PC-9 (cell line): ENCODE data around the gene ST7. TPM values are rescaled to one million over a fixed set of nuclear protein-coding genes. Genes with fewer than 3 reads are reported as not detected.

Source experiments
- BruUV-seq: library from RNA; stranded (reverse); fragments of 400-500 nt; replicated peaks from 2 replicates; lab custom pipeline; 2021; lab: Mats Ljungman, UMichigan
- CTCF ChIA-PET: fragments of 300-600 bp; sonication (Branson Sonifier 250); formaldehyde crosslinking; loops from one replicate; lab custom pipeline; 2022; ENCODE audit warnings: antibody characterized with exemption; lab: Charles Lee
- POLR2A ChIA-PET: fragments of 300-600 bp; sonication (Branson Sonifier 250); formaldehyde crosslinking; loops from one replicate; lab custom pipeline; 2022; ENCODE audit warnings: antibody characterized with exemption; ENCODE audit not compliant: unreplicated experiment; lab: Charles Lee
- DNase-seq, 2 experiments: peaks; one replicate each; pipeline versions ENCODE4 v3.0.0 to v3.0.0-alpha.2; 2015 to 2022; ENCODE audit warnings: mixed read lengths in 1 of 2
- H2AFZ ChIP-seq: fragments of 200-600 bp; sonication (generic); 2 replicates; pipeline ENCODE4 v1.8.1; 2017; ENCODE audit warnings: antibody characterized with exemption
- H3F3A ChIP-seq: fragments of 200-600 bp; sonication (generic); 2 replicates; pipeline ENCODE4 v1.8.1; 2017; ENCODE audit warnings: antibody characterized with exemption, mild to moderate bottlenecking, low read depth; ENCODE audit not compliant: insufficient read depth
- H3K27ac ChIP-seq: fragments of 200-600 bp; sonication (generic); 2 replicates; pipeline ENCODE4 v1.6.1; 2016; ENCODE audit warnings: mixed run types
- H3K27me3 ChIP-seq: fragments of 200-600 bp; sonication (generic); 2 replicates; pipeline ENCODE4 v1.6.1; 2016; ENCODE audit warnings: low read depth, mixed run types; ENCODE audit not compliant: insufficient read depth
- H3K36me3 ChIP-seq: fragments of 200-600 bp; sonication (generic); 2 replicates; pipeline ENCODE4 v1.6.1; 2016; ENCODE audit warnings: low read depth, mixed run types
- H3K4me1 ChIP-seq: fragments of 200-600 bp; sonication (generic); replicated peaks from 2 replicates; pipeline ENCODE4 v1.6.1; 2016; ENCODE audit warnings: mixed run types; ENCODE audit not compliant: insufficient read depth
- H3K4me2 ChIP-seq: fragments of 200-600 bp; sonication (generic); 2 replicates; pipeline ENCODE4 v1.6.1; 2017; ENCODE audit warnings: mixed run types
- H3K4me3 ChIP-seq: fragments of 200-600 bp; sonication (generic); 2 replicates; pipeline ENCODE4 v1.6.1; 2016; ENCODE audit warnings: mixed run types
- H3K79me2 ChIP-seq: fragments of 200-600 bp; sonication (generic); 2 replicates; pipeline ENCODE4 v1.6.1; 2017; ENCODE audit warnings: low read depth, mixed run types
- H3K9me2 ChIP-seq: fragments of 200-600 bp; sonication (generic); 2 replicates; pipeline ENCODE4 v1.8.1; 2017; ENCODE audit warnings: mild to moderate bottlenecking; ENCODE audit not compliant: insufficient read depth
- H3K9me3 ChIP-seq: fragments of 200-600 bp; sonication (generic); 2 replicates; pipeline ENCODE4 v1.8.1; 2016; ENCODE audit warnings: low read depth; ENCODE audit not compliant: insufficient read depth
- H4K20me1 ChIP-seq: fragments of 200-600 bp; sonication (generic); 2 replicates; pipeline ENCODE4 v1.8.1; 2017; ENCODE audit not compliant: insufficient read depth
- EZH2 ChIP-seq: fragments of 200-600 bp; sonication (generic); IDR thresholded peaks from 2 replicates; pipeline ENCODE4 v1.8.0; 2017; ENCODE audit warnings: antibody characterized with exemption, low read depth
- intact Hi-C: fragments of 100-400 bp; cut with micrococcal nuclease; formaldehyde crosslinking; loops from one replicate; pipeline ENCODE4 v1.10.0; 2022; ENCODE audit not compliant: unreplicated experiment
- total RNA-seq: library from RNA; stranded (reverse); gene quantifications from 2 replicates; pipeline ENCODE4 v1.2.3, GENCODE V29; 2021
- TF ChIP-seq, protein P1 (sequence below): fragments of 200-600 bp; sonication (generic); conservative IDR thresholded peaks from 2 replicates; pipeline ENCODE4 v1.6.1; 2017; ENCODE audit warnings: mixed run types, antibody characterized with exemption, mild to moderate bottlenecking, moderate library complexity

The ST7 gene
- total RNA-seq, 1 experiment from 2014 or later: 25.8 TPM

DNA sequence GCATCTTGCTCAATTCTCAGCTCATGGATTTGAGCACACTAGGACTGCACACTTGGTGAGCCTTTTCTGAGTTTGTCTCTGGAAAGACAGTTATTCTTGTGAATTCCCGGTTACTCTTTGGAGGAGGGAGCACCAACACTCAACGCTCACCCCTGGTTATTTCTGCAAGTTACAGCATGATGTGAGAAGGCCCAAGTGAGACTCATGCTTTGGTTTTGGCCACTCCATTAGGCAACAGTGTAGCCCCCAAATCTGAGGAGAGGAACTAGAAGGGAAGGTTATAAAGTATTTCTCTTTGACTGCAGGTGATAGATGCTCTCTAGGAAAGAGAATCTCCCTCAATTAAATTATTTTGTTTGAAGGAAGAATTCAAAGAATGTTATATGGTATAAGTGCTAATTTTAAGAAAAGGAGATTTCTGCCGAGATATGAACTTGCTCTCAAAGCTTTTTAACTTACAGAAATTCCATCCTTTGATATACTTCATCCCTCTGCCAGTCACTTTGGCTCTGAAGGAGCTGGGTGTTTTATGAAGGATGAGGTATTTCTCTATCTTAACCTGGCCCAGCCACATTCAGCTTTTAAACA lies 186.2 kb downstream of the ST7 start:
- intact Hi-C loops: loop anchor here (10.0 kb wide), 1 partner anchor 785 kb away; no protein-coding TSS in a partner anchor

DNA sequence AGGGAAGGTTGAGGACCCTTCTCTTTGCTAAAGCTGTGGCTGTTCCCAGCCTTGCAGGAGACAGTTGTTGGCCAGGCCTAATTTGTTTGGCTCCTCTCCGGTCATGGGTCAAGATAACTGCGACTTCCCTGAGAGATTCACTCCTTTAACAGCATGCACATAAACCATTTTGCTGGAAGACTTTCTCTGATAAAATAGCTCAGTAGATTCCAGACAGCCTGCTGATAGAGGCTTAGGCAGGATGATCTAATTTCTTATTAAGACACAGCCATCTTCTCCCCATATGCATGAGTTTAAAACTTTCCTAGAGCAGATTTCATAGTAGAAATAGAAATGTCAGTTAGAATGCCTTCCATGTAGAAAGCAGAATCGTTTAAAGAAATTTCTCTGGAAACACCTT lies 187.6 kb downstream of the ST7 start:
- Histone ChIP-seq H2AFZ (no peak overlapping the region), H3K4me3 (no peak overlapping the region), H3K36me3 (no peaks in the 10 kb centered on the region), H3K27ac (no peak overlapping the region), H4K20me1 (no peaks in the 10 kb centered on the region), H3K9me3 (no peaks in the 10 kb centered on the region), H3K79me2 (no peaks in the 10 kb centered on the region), H3K9me2 (no peaks in the 10 kb centered on the region), H3F3A (no peaks in the 10 kb centered on the region), H3K27me3 (no peaks in the 10 kb centered on the region), H3K4me1 (0 out of 2 replicates have a peak, but pooled peaks cover 5% of the 10 kb centered on the region), H3K4me2 (no peak overlapping the region)
- BruUV-seq: no TSS peak
- POLR2A ChIA-PET: no interaction called here
- CTCF ChIA-PET: no interaction called here
- no peak for DNase-seq
- intact Hi-C loops: no loop called here
- TF ChIP-seq, protein P1, sequence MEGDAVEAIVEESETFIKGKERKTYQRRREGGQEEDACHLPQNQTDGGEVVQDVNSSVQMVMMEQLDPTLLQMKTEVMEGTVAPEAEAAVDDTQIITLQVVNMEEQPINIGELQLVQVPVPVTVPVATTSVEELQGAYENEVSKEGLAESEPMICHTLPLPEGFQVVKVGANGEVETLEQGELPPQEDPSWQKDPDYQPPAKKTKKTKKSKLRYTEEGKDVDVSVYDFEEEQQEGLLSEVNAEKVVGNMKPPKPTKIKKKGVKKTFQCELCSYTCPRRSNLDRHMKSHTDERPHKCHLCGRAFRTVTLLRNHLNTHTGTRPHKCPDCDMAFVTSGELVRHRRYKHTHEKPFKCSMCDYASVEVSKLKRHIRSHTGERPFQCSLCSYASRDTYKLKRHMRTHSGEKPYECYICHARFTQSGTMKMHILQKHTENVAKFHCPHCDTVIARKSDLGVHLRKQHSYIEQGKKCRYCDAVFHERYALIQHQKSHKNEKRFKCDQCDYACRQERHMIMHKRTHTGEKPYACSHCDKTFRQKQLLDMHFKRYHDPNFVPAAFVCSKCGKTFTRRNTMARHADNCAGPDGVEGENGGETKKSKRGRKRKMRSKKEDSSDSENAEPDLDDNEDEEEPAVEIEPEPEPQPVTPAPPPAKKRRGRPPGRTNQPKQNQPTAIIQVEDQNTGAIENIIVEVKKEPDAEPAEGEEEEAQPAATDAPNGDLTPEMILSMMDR: no peak
- TF ChIP-seq EZH2: no peak

More for the DNA sequence above, 186.2 kb downstream of the ST7 start:
- H3K36me3 ChIP-seq: no peaks in the 10 kb centered on the region
- no peak for DNase-seq
- no peaks in the 10 kb centered on the region for H3K79me2 ChIP-seq
- H3K4me2 ChIP-seq: no peak overlapping the region
- no peaks in the 10 kb centered on the region for H3K9me3 ChIP-seq
- H3K27me3 ChIP-seq: no peaks in the 10 kb centered on the region
- H3K9me2 ChIP-seq: no peaks in the 10 kb centered on the region
- no peaks in the 10 kb centered on the region for H4K20me1 ChIP-seq
- ChIA-PET POLR2A (no interaction called here), CTCF (no interaction called here)
- no peak for TF ChIP-seq EZH2
- TF ChIP-seq, protein P1: no peak
- BruUV-seq: no TSS peak
- 0 out of 2 replicates have a peak, but pooled peaks cover 5% of the 10 kb centered on the region for H3K4me1 ChIP-seq
- no peak overlapping the region for H3K27ac ChIP-seq
- no peak overlapping the region for H2AFZ ChIP-seq
- no peaks in the 10 kb centered on the region for H3F3A ChIP-seq
- H3K4me3 ChIP-seq: no peak overlapping the region

DNA sequence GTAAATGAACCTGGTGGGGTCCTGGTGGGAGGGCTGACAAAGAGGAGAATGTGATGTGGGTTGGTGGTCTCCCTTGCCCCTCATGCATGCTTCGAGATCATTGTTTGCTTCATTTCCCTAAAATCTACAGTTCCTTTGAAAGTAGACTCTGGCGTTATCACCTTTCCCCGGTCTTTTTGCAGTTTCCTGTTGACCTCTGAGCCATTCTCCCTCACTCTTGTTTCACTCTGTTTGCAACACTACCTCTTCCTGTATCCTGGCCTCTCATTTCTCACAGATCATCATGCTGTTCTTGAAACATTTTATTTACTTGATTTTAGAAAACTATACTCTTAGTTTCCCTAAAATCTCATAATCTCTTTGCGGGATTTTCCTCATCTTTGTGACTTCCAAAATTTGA lies 189.8 kb downstream of the ST7 start:
- BruUV-seq: no TSS peak
- Histone ChIP-seq H3K4me3 (no peak overlapping the region), H3K27ac (no peak overlapping the region), H3K4me2 (no peak overlapping the region), H3K9me3 (no peaks in the 10 kb centered on the region), H3K79me2 (no peaks in the 10 kb centered on the region), H4K20me1 (no peaks in the 10 kb centered on the region), H3F3A (no peaks in the 10 kb centered on the region), H3K9me2 (no peaks in the 10 kb centered on the region), H2AFZ (no peak overlapping the region), H3K27me3 (no peaks in the 10 kb centered on the region), H3K4me1 (0 out of 2 replicates have a peak, but pooled peaks cover 5% of the 10 kb centered on the region), H3K36me3 (no peaks in the 10 kb centered on the region)
- no peak for DNase-seq
- POLR2A ChIA-PET: no interaction called here
- intact Hi-C loops: no loop called here
- TF ChIP-seq EZH2: no peak
- TF ChIP-seq, protein P1: no peak
- CTCF ChIA-PET: no interaction called here
